ENCODE results near the gene INIP.

INIP gene

DNA sequence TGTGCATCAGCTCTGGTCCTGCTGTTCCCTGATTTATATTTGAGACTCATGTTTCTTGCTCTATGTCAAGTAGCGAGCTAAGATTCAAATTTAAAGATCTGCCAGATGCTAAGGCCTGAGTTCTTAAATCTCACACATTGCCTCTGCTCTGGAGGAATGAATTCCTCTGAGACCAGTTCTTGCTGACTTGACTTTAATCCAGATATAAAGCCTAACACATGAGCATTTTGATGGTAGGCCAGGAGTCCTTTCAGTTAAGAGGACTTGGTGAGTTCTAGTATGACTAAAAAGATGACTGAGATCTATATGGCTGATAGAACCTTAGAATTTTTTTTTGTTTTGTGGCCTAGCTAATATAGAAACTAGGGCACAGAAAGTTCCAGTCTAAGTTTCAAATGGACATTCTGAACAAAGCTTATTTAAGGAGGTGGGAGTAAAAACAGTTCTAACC, 1.3 kb upstream of the INIP start:
- no peak for TF ChIP-seq ZBTB7A (IDR thresholded peaks at IDR 0.05; ENCODE audit: low read depth)
- TF ChIP-seq TCF12 (IDR thresholded peaks at IDR 0.05; ENCODE audit: low read depth), result no peak
- TF ChIP-seq RAD21 (IDR thresholded peaks at IDR 0.05; ENCODE audit: low read depth), result no peak
- no peak for TF ChIP-seq CEBPB (IDR thresholded peaks at IDR 0.05)

DNA sequence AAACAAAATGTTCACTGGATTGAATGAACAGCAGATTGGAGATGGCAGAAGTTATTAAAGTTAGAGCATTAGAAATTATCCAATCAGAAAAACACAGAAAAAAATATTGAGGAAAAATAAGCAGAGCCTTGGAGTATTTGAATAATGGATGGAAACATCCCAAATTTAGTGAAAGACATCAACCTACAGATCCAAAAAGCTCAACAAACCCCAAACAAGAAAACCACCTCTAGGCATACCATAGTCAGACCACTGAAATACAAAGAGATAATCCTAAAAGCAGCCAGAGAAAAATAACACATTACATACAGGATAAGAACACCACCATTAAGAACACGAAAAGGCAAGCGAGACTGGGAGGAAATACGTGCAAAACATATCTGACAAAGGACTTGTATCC, 5.2 kb downstream of the INIP start:
- TF ChIP-seq MAX (IDR thresholded peaks at IDR 0.05) (no peak), YY1 (IDR thresholded peaks at IDR 0.05; ENCODE audit: low read depth) (no peak), FOXM1 (IDR thresholded peaks at IDR 0.05; ENCODE audit: borderline replicate concordance, low read depth) (no peak), TAF1 (IDR thresholded peaks at IDR 0.05; ENCODE audit: low read depth) (no peak), EP300 (IDR thresholded peaks at IDR 0.05; ENCODE audit: borderline replicate concordance) (no peak), NFIC (IDR thresholded peaks at IDR 0.05) (no peak), RAD21 (IDR thresholded peaks at IDR 0.05; ENCODE audit: low read depth) (no peak)

- TF ChIP-seq TEAD4 (IDR thresholded peaks at IDR 0.05), result no peak
- peak; percentile 31; the same call in 1 of the 2 replicates for TF ChIP-seq RAD21 (IDR thresholded peaks at IDR 0.05; ENCODE audit: low read depth)
Measured at GRCh38 chr9:112711050-112711689, 6.7 kb downstream of the INIP start.

DNA sequence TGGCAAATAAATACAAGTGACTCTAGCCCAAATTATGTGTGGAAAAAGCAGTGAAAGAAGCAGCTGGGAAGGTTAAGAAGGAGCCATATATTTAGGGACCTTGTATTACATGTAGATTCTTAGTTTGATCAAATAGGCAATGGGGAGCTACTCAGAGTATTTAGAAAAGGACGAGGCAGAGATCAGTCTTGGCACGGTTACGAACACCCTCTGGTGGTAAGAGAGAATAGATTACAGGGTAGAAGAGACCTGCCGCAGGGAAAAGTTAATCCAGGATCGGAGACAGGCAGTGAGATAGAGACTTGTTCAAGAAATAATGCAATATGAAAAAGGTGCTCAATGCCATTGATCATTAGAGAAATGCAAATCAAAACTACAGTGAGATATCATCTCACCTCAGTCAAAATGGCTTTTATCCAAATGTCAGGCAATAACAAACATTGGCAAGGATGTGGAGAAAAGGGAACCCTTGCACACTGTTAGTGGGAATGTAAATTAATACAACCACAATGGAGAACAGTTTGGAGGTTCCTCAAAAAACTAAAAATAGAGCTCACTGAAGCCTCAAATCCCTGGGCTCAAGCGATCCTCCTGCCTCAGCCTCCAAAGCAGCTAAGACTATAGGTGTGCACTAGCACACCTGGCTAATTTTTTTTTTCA, 12.0 kb downstream of the INIP start:
- TF ChIP-seq YY1 (IDR thresholded peaks at IDR 0.05; ENCODE audit: low read depth) (no peak), NFIC (IDR thresholded peaks at IDR 0.05) (no peak), RAD21 (IDR thresholded peaks at IDR 0.05; ENCODE audit: low read depth) (no peak), EP300 (IDR thresholded peaks at IDR 0.05; ENCODE audit: borderline replicate concordance) (no peak), USF1 (IDR thresholded peaks at IDR 0.05) (no peak), FOXM1 (IDR thresholded peaks at IDR 0.05; ENCODE audit: borderline replicate concordance, low read depth) (no peak), TAF1 (IDR thresholded peaks at IDR 0.05; ENCODE audit: low read depth) (no peak)
- TF ChIP-seq, protein P1, sequence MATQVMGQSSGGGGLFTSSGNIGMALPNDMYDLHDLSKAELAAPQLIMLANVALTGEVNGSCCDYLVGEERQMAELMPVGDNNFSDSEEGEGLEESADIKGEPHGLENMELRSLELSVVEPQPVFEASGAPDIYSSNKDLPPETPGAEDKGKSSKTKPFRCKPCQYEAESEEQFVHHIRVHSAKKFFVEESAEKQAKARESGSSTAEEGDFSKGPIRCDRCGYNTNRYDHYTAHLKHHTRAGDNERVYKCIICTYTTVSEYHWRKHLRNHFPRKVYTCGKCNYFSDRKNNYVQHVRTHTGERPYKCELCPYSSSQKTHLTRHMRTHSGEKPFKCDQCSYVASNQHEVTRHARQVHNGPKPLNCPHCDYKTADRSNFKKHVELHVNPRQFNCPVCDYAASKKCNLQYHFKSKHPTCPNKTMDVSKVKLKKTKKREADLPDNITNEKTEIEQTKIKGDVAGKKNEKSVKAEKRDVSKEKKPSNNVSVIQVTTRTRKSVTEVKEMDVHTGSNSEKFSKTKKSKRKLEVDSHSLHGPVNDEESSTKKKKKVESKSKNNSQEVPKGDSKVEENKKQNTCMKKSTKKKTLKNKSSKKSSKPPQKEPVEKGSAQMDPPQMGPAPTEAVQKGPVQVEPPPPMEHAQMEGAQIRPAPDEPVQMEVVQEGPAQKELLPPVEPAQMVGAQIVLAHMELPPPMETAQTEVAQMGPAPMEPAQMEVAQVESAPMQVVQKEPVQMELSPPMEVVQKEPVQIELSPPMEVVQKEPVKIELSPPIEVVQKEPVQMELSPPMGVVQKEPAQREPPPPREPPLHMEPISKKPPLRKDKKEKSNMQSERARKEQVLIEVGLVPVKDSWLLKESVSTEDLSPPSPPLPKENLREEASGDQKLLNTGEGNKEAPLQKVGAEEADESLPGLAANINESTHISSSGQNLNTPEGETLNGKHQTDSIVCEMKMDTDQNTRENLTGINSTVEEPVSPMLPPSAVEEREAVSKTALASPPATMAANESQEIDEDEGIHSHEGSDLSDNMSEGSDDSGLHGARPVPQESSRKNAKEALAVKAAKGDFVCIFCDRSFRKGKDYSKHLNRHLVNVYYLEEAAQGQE (IDR thresholded peaks at IDR 0.05; ENCODE audit: low read depth), result no peak

GRCh38 chr9:112703304-112703703, 14.6 kb downstream of the INIP start:
- TF ChIP-seq NFIC (IDR thresholded peaks at IDR 0.05) (no peak), TEAD4 (IDR thresholded peaks at IDR 0.05) (no peak), CREB1 (IDR thresholded peaks at IDR 0.05; ENCODE audit: low read depth) (no peak)

DNA sequence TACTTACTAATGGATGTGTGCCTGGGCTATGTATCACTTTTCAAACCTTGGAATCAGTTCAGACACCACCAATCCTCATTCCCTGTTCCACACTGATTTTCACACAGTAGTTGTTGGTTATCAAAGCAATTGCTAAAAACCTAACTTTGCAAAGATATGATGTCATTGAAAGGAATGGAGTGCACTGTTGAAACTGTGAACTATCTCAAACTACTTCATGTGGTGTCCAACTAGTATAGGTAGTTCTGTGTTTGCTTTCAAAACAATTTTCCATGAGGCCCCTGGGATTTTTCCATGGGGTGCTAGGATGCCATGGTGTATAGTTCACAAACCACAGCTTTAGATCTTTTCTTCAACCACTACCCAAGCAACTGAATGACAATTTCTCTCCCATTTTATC, 17.8 kb downstream of the INIP start:
- TF ChIP-seq RAD21 (IDR thresholded peaks at IDR 0.05; ENCODE audit: low read depth), result no peak
- no peak for TF ChIP-seq MAX (IDR thresholded peaks at IDR 0.05)
- TF ChIP-seq CREB1 (IDR thresholded peaks at IDR 0.05; ENCODE audit: low read depth), result no peak
- TF ChIP-seq NFIC (IDR thresholded peaks at IDR 0.05), result no peak
- no peak for TF ChIP-seq ZBTB7A (IDR thresholded peaks at IDR 0.05; ENCODE audit: low read depth)
- TF ChIP-seq EP300 (IDR thresholded peaks at IDR 0.05; ENCODE audit: borderline replicate concordance), result no peak
- no peak for TF ChIP-seq EGR1 (IDR thresholded peaks at IDR 0.05)
- TF ChIP-seq CEBPB (IDR thresholded peaks at IDR 0.05), result no peak
- TF ChIP-seq USF1 (IDR thresholded peaks at IDR 0.05), result no peak
- TF ChIP-seq FOXM1 (IDR thresholded peaks at IDR 0.05; ENCODE audit: borderline replicate concordance, low read depth), result no peak
- no peak for TF ChIP-seq TAF1 (IDR thresholded peaks at IDR 0.05; ENCODE audit: low read depth)
- no peak for TF ChIP-seq YY1 (IDR thresholded peaks at IDR 0.05; ENCODE audit: low read depth)
- TF ChIP-seq TEAD4 (IDR thresholded peaks at IDR 0.05), result no peak
- no peak for TF ChIP-seq TCF12 (IDR thresholded peaks at IDR 0.05; ENCODE audit: low read depth)

GRCh38 chr9:112699230-112699629, 18.7 kb downstream of the INIP start:
- no peak for TF ChIP-seq ZBTB7A (IDR thresholded peaks at IDR 0.05; ENCODE audit: low read depth)
- no peak for TF ChIP-seq TAF1 (IDR thresholded peaks at IDR 0.05; ENCODE audit: low read depth)
- TF ChIP-seq CEBPB (IDR thresholded peaks at IDR 0.05), result no peak
- no peak for TF ChIP-seq TEAD4 (IDR thresholded peaks at IDR 0.05)
- TF ChIP-seq, protein P1 (IDR thresholded peaks at IDR 0.05; ENCODE audit: low read depth), result no peak
- no peak for TF ChIP-seq NFIC (IDR thresholded peaks at IDR 0.05)
- no peak for TF ChIP-seq YY1 (IDR thresholded peaks at IDR 0.05; ENCODE audit: low read depth)
- no peak for TF ChIP-seq EP300 (IDR thresholded peaks at IDR 0.05; ENCODE audit: borderline replicate concordance)
- TF ChIP-seq FOXM1 (IDR thresholded peaks at IDR 0.05; ENCODE audit: borderline replicate concordance, low read depth), result no peak
- TF ChIP-seq RAD21 (IDR thresholded peaks at IDR 0.05; ENCODE audit: low read depth), result no peak
- no peak for TF ChIP-seq MAX (IDR thresholded peaks at IDR 0.05)
- TF ChIP-seq CREB1 (IDR thresholded peaks at IDR 0.05; ENCODE audit: low read depth), result no peak
- no peak for TF ChIP-seq EGR1 (IDR thresholded peaks at IDR 0.05)
- no peak for TF ChIP-seq TCF12 (IDR thresholded peaks at IDR 0.05; ENCODE audit: low read depth)

All from Ishikawa (cell line).